K562 (cell line): ENCODE data around the gene MCM6. TPM values are rescaled to one million over a fixed set of nuclear protein-coding genes. Genes with fewer than 3 reads are reported as not detected.

Experiments
- ATAC-seq: fragments of 200-7000 bp; cut with Tn5 transposase; 3 replicates; pipeline ENCODE4 v1.9.1; 2020; ENCODE audit warnings: moderate library complexity
- BruUV-seq: library from RNA; stranded (reverse); fragments of 400-500 nt; replicated peaks from 2 replicates; lab custom pipeline; 2021; lab: Mats Ljungman, UMichigan
- CTCF ChIA-PET: fragments of 300-600 bp; formaldehyde crosslinking; extraction: SDS; loops from one replicate; lab custom pipeline; 2021; ENCODE audit warnings: low intra/inter-chr PET ratio; lab: Yijun Ruan, JAX
- POLR2A ChIA-PET: fragments of 300-600, 350-650 bp; sonication (Branson Sonifier 250); formaldehyde crosslinking; extraction: SDS; loops from one replicate; lab custom pipeline; 2021; ENCODE audit warnings: antibody characterized with exemption, inconsistent platforms; lab: Yijun Ruan, JAX
- DNase-seq, 4 experiments: peaks; one replicate each; pipeline versions ENCODE4 v3.0.0 to v3.0.0-alpha.2; 2011 to 2018; ENCODE audit warnings: low spot score in 3 of 4, mixed read lengths in 3 of 4; ENCODE audit errors: extremely low read depth in 1 of 4
- FAIRE-seq: peaks from 2 replicates; lab custom pipeline; 2011; peaks lifted over from hg19 to GRCh38; lab: Jason Lieb, UNC
- H2AFZ ChIP-seq: 2 replicates; pipeline ENCODE4 v1.6.0; 2011; ENCODE audit warnings: low read depth, low read length, control low read depth, inconsistent platforms
- H3K27ac ChIP-seq: fragments of 200-600 bp; 3 replicates; pipeline ENCODE4 v1.8.0; 2011; ENCODE audit warnings: low read depth, mild to moderate bottlenecking, control low read depth, inconsistent platforms, low read length, moderate library complexity, mixed read lengths; ENCODE audit errors: extremely low read depth
- H3K27me3 ChIP-seq, 2 experiments: fragments of 300-600 bp in 1 of 2; 2 replicates in 1 of 2; 3 replicates in 1 of 2; pipeline versions ENCODE4 v1.6.0 to v1.8.0; 2011; ENCODE audit warnings: inconsistent platforms in 2 of 2, low read length in 2 of 2, mild to moderate bottlenecking in 1 of 2, mixed read lengths in 1 of 2, moderate library complexity in 1 of 2; ENCODE audit not compliant: control insufficient read depth in 2 of 2, insufficient read depth in 2 of 2
- H3K36me3 ChIP-seq: fragments of 300-600 bp; 3 replicates; pipeline ENCODE4 v1.8.0; 2011; ENCODE audit warnings: mild to moderate bottlenecking, low read length, inconsistent platforms; ENCODE audit not compliant: control insufficient read depth, insufficient read depth
- H3K4me1 ChIP-seq, 2 experiments: fragments of 200-600 bp in 1 of 2; replicated peaks in 1 of 2; 2 replicates in 1 of 2; 3 replicates in 1 of 2; pipeline versions ENCODE4 v1.5.1 to v1.8.0; 2011; ENCODE audit warnings: inconsistent platforms in 2 of 2, low read length in 2 of 2, mild to moderate bottlenecking in 1 of 2, mixed read lengths in 1 of 2, moderate library complexity in 1 of 2; ENCODE audit not compliant: control insufficient read depth in 2 of 2, insufficient read depth in 2 of 2
- H3K4me2 ChIP-seq: 2 replicates; pipeline ENCODE4 v1.6.1; 2011; ENCODE audit warnings: low read length, control low read depth, inconsistent platforms, mixed read lengths; ENCODE audit not compliant: insufficient read depth
- H3K4me3 ChIP-seq: fragments of 200-600 bp; sonication (generic), shearing (Covaris generic); 2 replicates; pipeline ENCODE4 v1.5.1; 2016; ENCODE audit warnings: control low read depth, inconsistent platforms
- H3K79me2 ChIP-seq: fragments of 200-600 bp; 3 replicates; pipeline ENCODE4 v1.8.0; 2011; ENCODE audit warnings: low read length, inconsistent platforms; ENCODE audit not compliant: control insufficient read depth, insufficient read depth
- H3K9ac ChIP-seq, 2 experiments: 2 replicates each; pipeline versions ENCODE4 v1.6.0 to v1.6.1; 2011; ENCODE audit warnings: low read depth in 2 of 2, low read length in 2 of 2, control low read depth in 1 of 2, inconsistent platforms in 1 of 2, mild to moderate bottlenecking in 1 of 2, mixed read lengths in 1 of 2; ENCODE audit not compliant: insufficient read depth in 1 of 2
- H3K9me1 ChIP-seq: one replicate; pipeline ENCODE4 v1.6.0; 2011; ENCODE audit warnings: inconsistent platforms, mild to moderate bottlenecking, low read length, moderate library complexity; ENCODE audit not compliant: control insufficient read depth, insufficient read depth
- H3K9me3 ChIP-seq: replicated peaks from 2 replicates; pipeline ENCODE4 v1.5.1; 2011; ENCODE audit warnings: low read depth, low read length, inconsistent platforms; ENCODE audit not compliant: control insufficient read depth, insufficient read depth
- H4K20me1 ChIP-seq: replicated peaks from 2 replicates; pipeline ENCODE4 v1.6.1; 2011; ENCODE audit warnings: low read length, inconsistent platforms, mixed read lengths; ENCODE audit not compliant: control insufficient read depth, insufficient read depth
- FOXA1 ChIP-seq: fragments of 450-650 bp; IDR thresholded peaks from 2 replicates; pipeline ENCODE4 v1.6.1; 2016; ENCODE audit warnings: mild to moderate bottlenecking, borderline replicate concordance
- HLTF ChIP-seq: fragments of 450-650 bp; IDR thresholded peaks from 2 replicates; pipeline ENCODE4 v1.6.1; 2016
- MAFK ChIP-seq: IDR thresholded peaks from 2 replicates; pipeline ENCODE4 v1.6.1; 2011; ENCODE audit warnings: low read length, improper control_type of control experiment
- NR2F6 ChIP-seq: fragments of 450-650 bp; formaldehyde crosslinking; IDR thresholded peaks from 2 replicates; pipeline ENCODE4 v1.4.0; 2020; ENCODE audit warnings: mild to moderate bottlenecking
- POLR2G ChIP-seq: fragments of 200-400 bp; formaldehyde crosslinking; IDR thresholded peaks from 2 replicates; pipeline ENCODE4 v1.6.1; 2017; ENCODE audit warnings: low read depth, mild to moderate bottlenecking, antibody characterized with exemption, low read length, moderate library complexity
- PRMT5 ChIP-seq: sonication (generic); formaldehyde crosslinking; IDR thresholded peaks from 2 replicates; pipeline ENCODE4 v1.5.0; 2020; ENCODE audit warnings: missing genetic modification reagents
- PURB ChIP-seq: sonication (generic); formaldehyde crosslinking; IDR thresholded peaks from 2 replicates; pipeline ENCODE4 v1.9.0; 2021; ENCODE audit warnings: low read depth, mild to moderate bottlenecking, missing genetic modification reagents
- RBM22 ChIP-seq: fragments of 200-400 bp; formaldehyde crosslinking; IDR thresholded peaks from 2 replicates; pipeline ENCODE4 v1.6.1; 2018; ENCODE audit warnings: low read length, low read depth; ENCODE audit not compliant: poor library complexity, severe bottlenecking
- RBM34 ChIP-seq: fragments of 200-400 bp; formaldehyde crosslinking; IDR thresholded peaks from 2 replicates; pipeline ENCODE4 v1.6.1; 2018; ENCODE audit warnings: low read length, borderline replicate concordance; ENCODE audit not compliant: insufficient read depth
- TGIF2 ChIP-seq: sonication (generic); formaldehyde crosslinking; IDR thresholded peaks from 2 replicates; pipeline ENCODE4 v1.8.1; 2022; ENCODE audit warnings: mild to moderate bottlenecking, missing genetic modification reagents, moderate library complexity
- ZNF57 ChIP-seq: fragments of 450-650 bp; formaldehyde crosslinking; IDR thresholded peaks from 2 replicates; pipeline ENCODE4 v1.4.0; 2020; ENCODE audit warnings: mild to moderate bottlenecking, moderate library complexity
- ZNF584 ChIP-seq: fragments of 200-800 bp; sonication (Bioruptor generic); IDR thresholded peaks from 2 replicates; pipeline ENCODE4 v1.6.1; 2016; ENCODE audit warnings: low read depth, mild to moderate bottlenecking, missing genetic modification characterization, missing compliant biosample characterization
- ZNF766 ChIP-seq: fragments of 200-800 bp; sonication (Bioruptor generic); conservative IDR thresholded peaks from 2 replicates; pipeline ENCODE4 v1.6.1; 2016; ENCODE audit warnings: missing genetic modification characterization, missing compliant biosample characterization
- WGBS: fragments of 100-300 bp; shearing (Covaris generic); methylation state at CpG from one replicate; pipeline ENCODE4 v1.1.6; 2016; ENCODE audit warnings: low coverage, mixed read lengths; ENCODE audit not compliant: insufficient coverage; ENCODE audit errors: missing lambda C conversion rate; 5-methylcytosine and 5-hydroxymethylcytosine counted together
- in situ Hi-C: fragments of 300-500 bp; cut with MboI; formaldehyde crosslinking; loops from 4 replicates; pipeline ENCODE4 v1.15.0; 2018; ENCODE audit warnings: inconsistent platforms, mixed read lengths
- intact Hi-C: fragments of 100-400 bp; cut with micrococcal nuclease; formaldehyde crosslinking; loops from 2 replicates; pipeline ENCODE4 v1.14.2; 2022
- polyA plus RNA-seq, 8 experiments: library from polyadenylated mRNA; depleted of rRNA in 4 of 8; stranded (reverse) in 5 of 8; unstranded in 3 of 8; fragments of >200 nt; fragmentation: Nextera tagmentation in 2 of 8; fragmentation: Illumina TruSeq in 1 of 8; extraction: Ambion mirVana in 2 of 8; extraction: Trizol in 1 of 8; gene quantifications; 2 replicates each; pipeline versions ENCODE4 v1.2.1 to v1.2.3, GENCODE V29; 2011 to 2014; ENCODE audit warnings: inconsistent platforms in 1 of 8, missing spikeins in 1 of 8
- total RNA-seq, 7 experiments: library from RNA; depleted of rRNA in 6 of 7; stranded (reverse); fragments of >200 nt in 6 of 7; fragmentation: Illumina TruSeq in 2 of 7; extraction: Trizol in 2 of 7; gene quantifications; 2 replicates each; pipeline versions ENCODE4 v1.2.1 to v1.2.3, GENCODE V29; 2011 to 2021; ENCODE audit warnings: low replicate concordance in 1 of 7
- TF ChIP-seq, protein P1 (sequence below), 3 experiments: fragments of 200-800 bp in 1 of 3; sonication (Bioruptor generic) in 1 of 3; sonication (generic) in 1 of 3; formaldehyde crosslinking in 1 of 3; IDR thresholded peaks; 2 replicates each; pipeline versions ENCODE4 v1.6.1 to v1.8.0; 2016 to 2022; ENCODE audit warnings: mild to moderate bottlenecking in 2 of 3, missing compliant biosample characterization in 2 of 3, missing genetic modification characterization in 2 of 3, missing genetic modification reagents in 1 of 3
- TF ChIP-seq, protein P2 (sequence below): sonication (generic); formaldehyde crosslinking; IDR thresholded peaks from 2 replicates; pipeline ENCODE4 v1.8.0; 2023; ENCODE audit warnings: mild to moderate bottlenecking, missing genetic modification reagents
- TF ChIP-seq, protein P3 (sequence below): fragments of 450-650 bp; formaldehyde crosslinking; IDR thresholded peaks from 2 replicates; pipeline ENCODE4 v1.4.0; 2020; ENCODE audit warnings: mild to moderate bottlenecking, moderate library complexity
- TF ChIP-seq, protein P4 (sequence below): sonication (generic); formaldehyde crosslinking; IDR thresholded peaks from 2 replicates; pipeline ENCODE4 v1.8.1; 2022; ENCODE audit warnings: missing genetic modification reagents

The MCM6 gene
- total and polyA plus RNA-seq, 9 of the 15 experiments (the other 6 are each of a cell fraction or from before 2014, with no cell fraction given), result 42.6 to 133 (median 82.4) TPM

DNA sequence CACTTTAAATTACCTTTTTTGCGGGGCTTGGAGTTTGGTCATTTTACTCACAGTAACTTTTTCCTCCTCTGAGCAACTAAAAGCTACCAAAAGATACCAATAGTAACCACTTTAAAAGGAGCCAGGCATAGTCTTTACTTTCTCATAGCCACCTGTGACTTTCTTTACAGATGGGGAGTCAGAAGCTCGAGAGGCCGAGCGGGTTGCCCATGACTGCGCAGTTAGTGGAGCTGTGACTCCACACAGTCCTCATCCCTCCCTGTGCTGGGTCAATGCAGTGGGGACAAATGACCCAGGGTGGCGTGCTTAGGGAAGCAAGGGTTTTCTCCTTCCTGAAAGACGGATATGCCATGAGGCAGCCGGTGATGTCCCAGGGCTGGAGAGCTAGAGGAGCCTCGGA, 51.1 kb downstream of the MCM6 start (continued):
- TF ChIP-seq, protein P1, sequence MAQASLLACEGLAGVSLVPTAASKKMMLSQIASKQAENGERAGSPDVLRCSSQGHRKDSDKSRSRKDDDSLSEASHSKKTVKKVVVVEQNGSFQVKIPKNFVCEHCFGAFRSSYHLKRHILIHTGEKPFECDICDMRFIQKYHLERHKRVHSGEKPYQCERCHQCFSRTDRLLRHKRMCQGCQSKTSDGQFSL (CRISPR knock-in tag; IDR thresholded peaks at IDR 0.05), result no peak
- TF ChIP-seq, protein P1 (tag; IDR thresholded peaks at IDR 0.05), result no peak
- TF ChIP-seq FOXA1 (no peak), TGIF2 (CRISPR knock-in tag) (no peak)

DNA sequence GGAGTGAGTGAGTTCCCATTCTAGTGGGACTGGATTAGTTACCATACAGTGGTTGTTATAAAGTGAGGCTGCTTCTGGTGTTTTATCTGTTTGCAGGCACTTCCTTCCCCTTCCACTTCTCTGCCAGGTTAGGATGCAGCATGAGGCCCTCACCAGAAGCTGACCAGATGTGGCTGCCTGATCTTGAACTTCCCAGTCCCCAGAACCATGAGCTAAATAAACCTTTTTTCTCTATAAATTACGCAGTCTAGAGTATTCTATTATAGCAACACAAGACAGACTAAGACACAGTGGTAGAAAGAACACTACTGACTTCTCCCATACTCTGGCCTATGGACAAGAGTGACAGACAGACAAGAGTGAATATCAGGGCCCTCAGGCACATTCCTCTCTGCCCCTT, 53.4 kb downstream of the MCM6 start:
- ATAC-seq (no peak), DNase-seq (no peak), FAIRE-seq (no peak)
- Histone ChIP-seq H3K4me3 (no peak overlapping the region), H3K27me3 (peaks cover 37 to 63% of the 10 kb centered on the region in 2 experiments; a peak in 4 of 5 replicates), H3K9me1 (no peaks in the 10 kb centered on the region), H3K36me3 (no peaks in the 10 kb centered on the region), H3K4me1 (peaks cover 0 to 5% of the 10 kb centered on the region in 2 experiments; a peak in 2 of 5 replicates), H3K4me2 (no peak overlapping the region), H3K9ac (no peak overlapping the region), H3K27ac (no peak overlapping the region), H2AFZ (no peak overlapping the region), H3K9me3 (no peaks in the 10 kb centered on the region), H3K79me2 (no peaks in the 10 kb centered on the region), H4K20me1 (no peaks in the 10 kb centered on the region)
- WGBS, result 0% methylated on average over 1 of the region's 1 CpG
- ChIA-PET CTCF (no interaction called here), POLR2A (no interaction called here)
- in situ Hi-C loops (no loop called here), intact Hi-C loops (no loop called here)
- BruUV-seq, result no TSS peak
- TF ChIP-seq, protein P2, sequence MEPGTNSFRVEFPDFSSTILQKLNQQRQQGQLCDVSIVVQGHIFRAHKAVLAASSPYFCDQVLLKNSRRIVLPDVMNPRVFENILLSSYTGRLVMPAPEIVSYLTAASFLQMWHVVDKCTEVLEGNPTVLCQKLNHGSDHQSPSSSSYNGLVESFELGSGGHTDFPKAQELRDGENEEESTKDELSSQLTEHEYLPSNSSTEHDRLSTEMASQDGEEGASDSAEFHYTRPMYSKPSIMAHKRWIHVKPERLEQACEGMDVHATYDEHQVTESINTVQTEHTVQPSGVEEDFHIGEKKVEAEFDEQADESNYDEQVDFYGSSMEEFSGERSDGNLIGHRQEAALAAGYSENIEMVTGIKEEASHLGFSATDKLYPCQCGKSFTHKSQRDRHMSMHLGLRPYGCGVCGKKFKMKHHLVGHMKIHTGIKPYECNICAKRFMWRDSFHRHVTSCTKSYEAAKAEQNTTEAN (CRISPR knock-in tag), result no peak
- no peak for TF ChIP-seq ZNF584 (CRISPR knock-in tag)
- TF ChIP-seq POLR2G, result no peak
- TF ChIP-seq, protein P3, sequence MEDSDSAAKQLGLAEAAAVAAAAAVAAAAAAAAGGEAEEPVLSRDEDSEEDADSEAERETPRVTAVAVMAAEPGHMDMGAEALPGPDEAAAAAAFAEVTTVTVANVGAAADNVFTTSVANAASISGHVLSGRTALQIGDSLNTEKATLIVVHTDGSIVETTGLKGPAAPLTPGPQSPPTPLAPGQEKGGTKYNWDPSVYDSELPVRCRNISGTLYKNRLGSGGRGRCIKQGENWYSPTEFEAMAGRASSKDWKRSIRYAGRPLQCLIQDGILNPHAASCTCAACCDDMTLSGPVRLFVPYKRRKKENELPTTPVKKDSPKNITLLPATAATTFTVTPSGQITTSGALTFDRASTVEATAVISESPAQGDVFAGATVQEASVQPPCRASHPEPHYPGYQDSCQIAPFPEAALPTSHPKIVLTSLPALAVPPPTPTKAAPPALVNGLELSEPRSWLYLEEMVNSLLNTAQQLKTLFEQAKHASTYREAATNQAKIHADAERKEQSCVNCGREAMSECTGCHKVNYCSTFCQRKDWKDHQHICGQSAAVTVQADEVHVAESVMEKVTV, result no peak
- TF ChIP-seq HLTF, result no peak
- TF ChIP-seq RBM22, result no peak
- TF ChIP-seq MAFK, result no peak
- TF ChIP-seq RBM34, result no peak
- TF ChIP-seq NR2F6, result no peak
- no peak for TF ChIP-seq PRMT5 (CRISPR knock-in tag)
- no peak for TF ChIP-seq PURB
- peak; percentile 72; the same call in 1 of the 2 replicates for TF ChIP-seq ZNF766 (CRISPR knock-in tag)
- TF ChIP-seq, protein P4, sequence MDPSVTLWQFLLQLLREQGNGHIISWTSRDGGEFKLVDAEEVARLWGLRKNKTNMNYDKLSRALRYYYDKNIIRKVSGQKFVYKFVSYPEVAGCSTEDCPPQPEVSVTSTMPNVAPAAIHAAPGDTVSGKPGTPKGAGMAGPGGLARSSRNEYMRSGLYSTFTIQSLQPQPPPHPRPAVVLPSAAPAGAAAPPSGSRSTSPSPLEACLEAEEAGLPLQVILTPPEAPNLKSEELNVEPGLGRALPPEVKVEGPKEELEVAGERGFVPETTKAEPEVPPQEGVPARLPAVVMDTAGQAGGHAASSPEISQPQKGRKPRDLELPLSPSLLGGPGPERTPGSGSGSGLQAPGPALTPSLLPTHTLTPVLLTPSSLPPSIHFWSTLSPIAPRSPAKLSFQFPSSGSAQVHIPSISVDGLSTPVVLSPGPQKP (CRISPR knock-in tag), result no peak
- TF ChIP-seq ZNF57 (CRISPR knock-in tag), result no peak
